H1 (cell line): ENCODE measurements around the gene CFB. TPM values are rescaled to one million over a fixed set of nuclear protein-coding genes. Genes with fewer than 3 reads are reported as not detected.

ENCODE experiments used
- CTCF ChIA-PET: fragments of 300-600 bp; sonication (Branson Sonifier 250); formaldehyde crosslinking; loops from one replicate; lab custom pipeline; 2021; ENCODE audit not compliant: partially characterized antibody; lab: Charles Lee
- POLR2A ChIA-PET: fragments of 300-600 bp; sonication (Branson Sonifier 250); formaldehyde crosslinking; loops from one replicate; lab custom pipeline; 2021; ENCODE audit warnings: inconsistent platforms; ENCODE audit not compliant: partially characterized antibody; lab: Charles Lee
- DNase-seq, 2 experiments: peaks; one replicate each; pipeline versions ENCODE4 v3.0.0 to v3.0.0-alpha.2; 2010 to 2022; ENCODE audit warnings: low spot score in 2 of 2, low read depth in 1 of 2, mixed read lengths in 1 of 2
- FAIRE-seq: peaks from 2 replicates; lab custom pipeline; 2011; peaks lifted over from hg19 to GRCh38; lab: Jason Lieb, UNC
- H2AFZ ChIP-seq: 2 replicates; pipeline ENCODE4 v1.8.1; 2012; ENCODE audit warnings: low read length, inconsistent platforms
- H2AK5ac ChIP-seq: 2 replicates; pipeline ENCODE4 v1.6.1; 2013; ENCODE audit warnings: low read depth, low read length
- H2BK120ac ChIP-seq: replicated peaks from 2 replicates; pipeline ENCODE3; 2013; ENCODE audit warnings: low read depth, low read length, inconsistent platforms
- H2BK12ac ChIP-seq: 2 replicates; pipeline ENCODE4 v1.6.1; 2013; ENCODE audit warnings: low read depth, low read length
- H2BK15ac ChIP-seq: 2 replicates; pipeline ENCODE4 v1.6.1; 2013; ENCODE audit warnings: low read length
- H2BK20ac ChIP-seq: 2 replicates; pipeline ENCODE4 v1.6.1; 2013; ENCODE audit warnings: low read length
- H2BK5ac ChIP-seq: 2 replicates; pipeline ENCODE4 v1.6.1; 2013; ENCODE audit warnings: low read depth, low read length
- H3K14ac ChIP-seq: 2 replicates; pipeline ENCODE4 v1.6.1; 2013; ENCODE audit warnings: inconsistent platforms; ENCODE audit not compliant: insufficient read length
- H3K18ac ChIP-seq: 2 replicates; pipeline ENCODE4 v1.6.1; 2013; ENCODE audit warnings: low read length; ENCODE audit errors: extremely low read depth
- H3K23ac ChIP-seq: 2 replicates; pipeline ENCODE4 v1.6.1; 2013; ENCODE audit warnings: inconsistent platforms; ENCODE audit not compliant: insufficient read length
- H3K23me2 ChIP-seq: 2 replicates; pipeline ENCODE4 v1.6.1; 2013; ENCODE audit warnings: low read depth, low read length
- H3K27ac ChIP-seq: 2 replicates; pipeline ENCODE4 v1.6.1; 2011; ENCODE audit warnings: low read depth, low read length, inconsistent platforms
- H3K27me3 ChIP-seq, 4 experiments: replicated peaks in 1 of 4; 1 replicate in 1 of 4; 2 replicates in 3 of 4; pipeline versions ENCODE4 v1.6.1 to v1.8.1; 2011 to 2013; ENCODE audit warnings: low read length in 3 of 4, mild to moderate bottlenecking in 3 of 4, inconsistent platforms in 2 of 4, mixed read lengths in 2 of 4, moderate library complexity in 1 of 4; ENCODE audit not compliant: control insufficient read depth in 3 of 4, insufficient read depth in 3 of 4; ENCODE audit errors: extremely low read depth in 1 of 4
- H3K36me3 ChIP-seq, 4 experiments: 2 replicates each; pipeline versions ENCODE4 v1.6.1 to v1.8.1; 2011 to 2013; ENCODE audit warnings: mild to moderate bottlenecking in 4 of 4, low read length in 3 of 4, moderate library complexity in 2 of 4, control low read depth in 1 of 4, inconsistent platforms in 1 of 4; ENCODE audit not compliant: insufficient read depth in 4 of 4, control insufficient read depth in 2 of 4
- H3K4ac ChIP-seq: replicated peaks from 2 replicates; pipeline ENCODE3; 2013; ENCODE audit warnings: low read length, low read depth, mixed read lengths, inconsistent platforms; ENCODE audit not compliant: insufficient read length
- H3K4me1 ChIP-seq, 4 experiments: replicated peaks in 1 of 4; 1 replicate in 1 of 4; 2 replicates in 3 of 4; pipeline versions ENCODE4 v1.6.1 to v1.8.1; 2011 to 2013; ENCODE audit warnings: low read length in 3 of 4, inconsistent platforms in 2 of 4, mixed read lengths in 1 of 4; ENCODE audit not compliant: insufficient read depth in 4 of 4, control insufficient read depth in 3 of 4
- H3K4me2 ChIP-seq, 2 experiments: 2 replicates each; pipeline versions ENCODE4 v1.6.1 to v1.8.1; 2011 to 2013; ENCODE audit warnings: low read depth in 2 of 2, low read length in 2 of 2, control low read depth in 1 of 2, inconsistent platforms in 1 of 2, mild to moderate bottlenecking in 1 of 2; ENCODE audit not compliant: insufficient read depth in 1 of 2
- H3K4me3 ChIP-seq, 4 experiments: fragments of 200-600, 300-600 bp in 1 of 4; sonication (generic), shearing (Covaris generic), sonication (Bioruptor Twin) in 1 of 4; 2 replicates each; pipeline versions ENCODE4 v1.5.1 to v1.8.1; 2011 to 2016; ENCODE audit warnings: low read length in 4 of 4, low read depth in 3 of 4, control low read depth in 2 of 4, inconsistent platforms in 2 of 4, mild to moderate bottlenecking in 2 of 4, mixed read lengths in 1 of 4, moderate library complexity in 1 of 4; ENCODE audit not compliant: insufficient read depth in 2 of 4; ENCODE audit errors: extremely low read depth in 1 of 4
- H3K56ac ChIP-seq: replicated peaks from 2 replicates; pipeline ENCODE3; 2013; ENCODE audit warnings: low read depth, mild to moderate bottlenecking, mixed read lengths, low read length, inconsistent platforms; ENCODE audit not compliant: insufficient read length
- H3K79me1 ChIP-seq: 2 replicates; pipeline ENCODE4 v1.6.1; 2013; ENCODE audit warnings: low read depth, low read length, control low read depth
- H3K79me2 ChIP-seq, 2 experiments: 2 replicates each; pipeline versions ENCODE4 v1.6.1 to v1.8.1; 2012 to 2013; ENCODE audit warnings: low read length in 2 of 2, mild to moderate bottlenecking in 2 of 2, inconsistent platforms in 1 of 2; ENCODE audit not compliant: insufficient read depth in 2 of 2, control insufficient read depth in 1 of 2
- H3K9ac ChIP-seq, 4 experiments: replicated peaks in 1 of 4; 1 replicate in 1 of 4; 2 replicates in 3 of 4; pipeline versions ENCODE4 v1.6.1 to v1.8.1; 2011 to 2013; ENCODE audit warnings: low read depth in 3 of 4, low read length in 3 of 4, control low read depth in 2 of 4, mild to moderate bottlenecking in 2 of 4, moderate library complexity in 2 of 4, inconsistent platforms in 1 of 4; ENCODE audit errors: extremely low read depth in 1 of 4
- H3K9me3 ChIP-seq, 2 experiments: 2 replicates each; pipeline versions ENCODE4 v1.6.1 to v1.8.1; 2012 to 2013; ENCODE audit warnings: mild to moderate bottlenecking in 2 of 2, moderate library complexity in 2 of 2, control low read depth in 1 of 2, inconsistent platforms in 1 of 2, low read depth in 1 of 2, low read length in 1 of 2, mixed read lengths in 1 of 2; ENCODE audit not compliant: insufficient read depth in 2 of 2
- H4K20me1 ChIP-seq, 2 experiments: replicated peaks in 1 of 2; 2 replicates each; pipeline versions ENCODE3 to v1.8.1; 2011 to 2013; ENCODE audit warnings: inconsistent platforms in 2 of 2, low read length in 2 of 2, mild to moderate bottlenecking in 1 of 2; ENCODE audit not compliant: insufficient read depth in 2 of 2, control insufficient read depth in 1 of 2
- H4K5ac ChIP-seq: 2 replicates; pipeline ENCODE4 v1.6.1; 2013; ENCODE audit warnings: low read length, low read depth, mixed read lengths, inconsistent platforms; ENCODE audit not compliant: insufficient read length
- H4K8ac ChIP-seq: 2 replicates; pipeline ENCODE4 v1.8.0; 2013; ENCODE audit warnings: mild to moderate bottlenecking, moderate library complexity, low read length, inconsistent platforms; ENCODE audit not compliant: insufficient read depth; ENCODE audit errors: extremely low read depth
- H4K91ac ChIP-seq: replicated peaks from 2 replicates; pipeline ENCODE3; 2013; ENCODE audit warnings: low read length, mixed read lengths, inconsistent platforms; ENCODE audit not compliant: insufficient read length
- ASH2L ChIP-seq: fragments of 200-600, 300-600 bp; sonication (generic); IDR thresholded peaks from one replicate; pipeline ENCODE4 v1.7.1; 2017; ENCODE audit warnings: low read length
- CHD1 ChIP-seq: IDR thresholded peaks from 2 replicates; pipeline ENCODE4 v1.6.1; 2012; ENCODE audit warnings: low read depth, low read length, improper control_type of control experiment
- CHD2 ChIP-seq: IDR thresholded peaks from 2 replicates; pipeline ENCODE4 v1.6.1; 2012; ENCODE audit warnings: low read length, improper control_type of control experiment
- HDAC2 ChIP-seq, 2 experiments: fragments of 300-600 bp in 1 of 2; sonication (generic) in 1 of 2; IDR thresholded peaks; 2 replicates each; pipeline ENCODE4 v1.6.1; 2011 to 2012; ENCODE audit warnings: low read depth in 2 of 2, low read length in 2 of 2, mild to moderate bottlenecking in 2 of 2, moderate library complexity in 2 of 2, borderline replicate concordance in 1 of 2, inconsistent platforms in 1 of 2
- KDM4A ChIP-seq: IDR thresholded peaks from one replicate; pipeline ENCODE4 v1.7.1; 2012; ENCODE audit warnings: low read depth, mild to moderate bottlenecking, moderate library complexity, low read length, inconsistent platforms; ENCODE audit not compliant: severe bottlenecking
- NRF1 ChIP-seq: IDR thresholded peaks from 2 replicates; pipeline ENCODE4 v1.6.1; 2011; ENCODE audit warnings: mild to moderate bottlenecking, low read depth, low read length, improper control_type of control experiment
- SP2 ChIP-seq: IDR thresholded peaks from 2 replicates; pipeline ENCODE4 v1.6.1; 2012; ENCODE audit warnings: mild to moderate bottlenecking, low read length, inconsistent platforms
- SUZ12 ChIP-seq: fragments of 200-600 bp; sonication (generic); IDR thresholded peaks from 2 replicates; pipeline ENCODE4 v1.6.1; 2012; ENCODE audit warnings: mild to moderate bottlenecking, inconsistent platforms, low read length, moderate library complexity, mixed read lengths
- TAF1 ChIP-seq: IDR thresholded peaks from 2 replicates; pipeline ENCODE4 v1.6.1; 2011; ENCODE audit warnings: mild to moderate bottlenecking, low read depth, low read length
- WGBS, 2 experiments: shearing (Covaris generic) in 1 of 2; methylation state at CpG; one replicate each; pipeline versions ENCODE4 v1.1.6 to v1.1.7; 2013 to 2015; ENCODE audit warnings: low lambda C conversion rate in 2 of 2, mixed read lengths in 2 of 2, inconsistent platforms in 1 of 2, low coverage in 1 of 2, missing lambda C conversion rate in 1 of 2; ENCODE audit not compliant: insufficient replicate concordance in 2 of 2, insufficient coverage in 1 of 2, insufficient read length in 1 of 2; ENCODE audit errors: extremely low coverage in 1 of 2, missing lambda C conversion rate in 1 of 2; 5-methylcytosine and 5-hydroxymethylcytosine counted together
- polyA plus RNA-seq, 7 experiments: library from polyadenylated mRNA; depleted of rRNA in 3 of 7; stranded (reverse) in 5 of 7; unstranded in 2 of 7; fragments of >200 nt in 5 of 7; fragments of 200-250 nt in 2 of 7; gene quantifications; 1 replicate in 5 of 7; 2 replicates in 1 of 7; 4 replicates in 1 of 7; pipeline versions ENCODE4 v1.2.1 to v1.2.3, GENCODE V29; 2011 to 2013; ENCODE audit warnings: missing spikeins in 2 of 7, mixed read lengths in 2 of 7
- total RNA-seq: library from RNA; stranded (reverse); fragmentation: NEBNext Ultra II Directional; extraction: Animal tissue kit (Norgen Biotek cat#: 25700); gene quantifications from 2 replicates; pipeline ENCODE4 v1.2.1, GENCODE V29; 2021

Gene CFB
- total and polyA plus RNA-seq, 2 of the 8 experiments (the other 6 are each of a cell fraction or from before 2014, with no cell fraction given): 0.09 TPM; not detected in 1

DNA sequence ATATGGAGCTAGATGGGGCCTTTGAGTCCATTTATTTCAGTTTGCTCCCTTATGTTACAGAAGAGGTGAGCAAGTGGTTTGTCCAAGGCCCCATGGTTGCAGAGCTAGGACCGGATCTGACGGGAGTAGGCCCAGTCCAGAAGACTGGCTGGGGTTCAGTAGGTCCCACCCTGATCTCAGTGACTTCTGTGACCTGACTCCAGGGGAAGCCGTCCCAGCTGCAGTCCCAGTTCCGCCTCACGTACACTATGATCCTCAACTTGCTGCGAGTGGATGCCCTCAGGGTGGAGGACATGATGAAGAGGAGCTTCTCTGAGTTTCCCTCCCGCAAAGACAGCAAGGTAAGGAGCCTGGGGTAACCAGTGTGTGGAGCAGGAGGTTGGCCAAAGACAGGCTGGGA, 20.6 kb downstream of the CFB start:
- Histone ChIP-seq H3K79me2 (no peaks in the 10 kb centered on the region; a peak in 1 of 4 replicates), H3K27ac (no peak overlapping the region), H3K4ac (no peak overlapping the region), H2AK5ac (no peak overlapping the region), H3K9me3 (no peaks in the 10 kb centered on the region), H3K14ac (no peak overlapping the region), H4K20me1 (peaks cover 0 to 3% of the 10 kb centered on the region in 2 experiments), H2BK12ac (no peak overlapping the region), H3K56ac (no peak overlapping the region), H4K8ac (no peak overlapping the region), H3K9ac (no peak overlapping the region), H3K18ac (no peak overlapping the region), H3K4me3 (no peak overlapping the region), H3K27me3 (no peaks in the 10 kb centered on the region), H3K4me1 (peaks cover 0 to 4% (median 3%) of the 10 kb centered on the region in 4 experiments; a peak in 2 of 7 replicates), H3K4me2 (no peak overlapping the region), H3K23ac (no peak overlapping the region), H2BK20ac (no peak overlapping the region), H2BK15ac (no peak overlapping the region), H2BK5ac (no peak overlapping the region), H3K36me3 (peaks cover 14 to 62% (median 49%) of the 10 kb centered on the region in 4 experiments), H3K23me2 (peaks cover 4% of the 10 kb centered on the region; the same call in 1 of the 2 replicates), H2AFZ (no peak overlapping the region), H4K91ac (no peak overlapping the region), H4K5ac (no peak overlapping the region), H2BK120ac (no peak overlapping the region), H3K79me1 (peaks cover 4% of the 10 kb centered on the region; the same call in 1 of the 2 replicates)
- ChIA-PET CTCF (interaction anchor here (1.2 to 10.2 kb wide), 4 partner anchors 14 to 82 kb away, joined by 3 to 84 read pairs (median 4); no protein-coding TSS in a partner anchor), POLR2A (interaction anchor here (0.6 to 15.3 kb wide), 2 partner anchors 11 to 80 kb away, joined by 3 to 279 read pairs; partner anchors contain the start of genes NELFE and SKIC2)
- TF ChIP-seq SUZ12 (no peak), SP2 (no peak), HDAC2 (IDR thresholded peaks at IDR 0.05; ENCODE audit: borderline replicate concordance in 1 of 2, low read depth in 2 of 2, low read length in 2 of 2) (no peak), CHD1 (no peak), ASH2L (no peak), CHD2 (no peak), NRF1 (no peak), KDM4A (no peak), TAF1 (no peak)
- FAIRE-seq: no peak
- DNase-seq: no peak
- 89% methylated on average over 7 of the region's 7 CpGs; no CpG with 5 or more reads in 1 of the 2 experiments for WGBS, 2 experiments
